Right hindlimb (tissue), 1 donor: Measurements from ENCODE around the gene MORC1.
A peak's percentile ranks its signal among the peaks of the same experiment; 100 is the strongest.

Experiments
- DNase-seq: peaks from one replicate; pipeline ENCODE4 v3.0.0-alpha.2; 2018

MORC1 gene

GRCh38 chr3:109025896-109026295 is 92.0 kb downstream of the MORC1 start:
- no peak for DNase-seq

DNA sequence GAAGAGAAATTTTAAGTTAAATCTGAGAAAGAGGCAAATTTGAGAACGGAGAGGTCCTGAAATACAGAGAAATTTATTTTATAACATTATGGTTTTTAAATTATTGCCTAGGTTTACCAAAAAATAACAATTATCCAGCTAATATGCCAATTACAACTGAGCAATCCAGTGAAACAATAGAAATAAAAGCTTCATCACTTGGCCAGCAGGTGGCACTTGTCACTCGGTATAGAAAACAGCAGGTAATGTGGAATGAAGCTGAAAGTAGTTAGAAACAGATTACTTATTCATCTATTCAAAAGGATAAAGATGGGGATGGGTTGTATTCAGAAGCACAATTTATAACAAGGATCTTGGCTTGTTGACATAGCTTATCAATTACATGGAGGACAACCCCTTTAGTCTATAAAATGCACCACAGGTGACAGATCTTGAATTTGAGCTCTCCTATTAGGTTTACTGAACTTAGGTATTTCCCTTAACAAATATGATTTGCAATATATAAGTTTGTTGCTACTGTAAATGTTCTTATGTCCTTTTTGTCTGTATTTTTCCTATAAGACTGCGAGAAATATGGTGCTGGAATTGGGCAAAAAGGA is 94.2 kb downstream of the MORC1 start:
- peak; percentile 22 for DNase-seq

DNA sequence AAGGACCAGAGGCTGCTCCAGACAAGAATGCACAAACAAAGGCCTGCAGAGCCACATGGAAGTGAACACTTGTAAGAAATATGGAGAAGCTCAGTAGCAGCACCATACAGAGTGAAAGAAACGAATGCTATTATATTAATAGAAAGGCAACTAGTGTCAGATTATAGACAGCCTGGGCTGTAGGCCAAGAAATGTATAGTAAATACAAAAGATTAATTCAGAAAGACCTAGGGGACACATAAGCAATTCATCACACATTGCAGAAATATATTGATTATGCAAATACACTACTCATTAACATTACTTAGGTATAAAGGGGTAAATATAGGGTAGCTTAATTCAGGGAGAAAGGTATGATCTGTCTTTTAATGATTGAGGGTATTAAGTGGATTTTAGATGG is 94.8 kb downstream of the MORC1 start:
- DNase-seq = no peak

- DNase-seq = no peak
Observed at GRCh38 chr3:109021556-109021955, 96.4 kb downstream of the MORC1 start.

DNA sequence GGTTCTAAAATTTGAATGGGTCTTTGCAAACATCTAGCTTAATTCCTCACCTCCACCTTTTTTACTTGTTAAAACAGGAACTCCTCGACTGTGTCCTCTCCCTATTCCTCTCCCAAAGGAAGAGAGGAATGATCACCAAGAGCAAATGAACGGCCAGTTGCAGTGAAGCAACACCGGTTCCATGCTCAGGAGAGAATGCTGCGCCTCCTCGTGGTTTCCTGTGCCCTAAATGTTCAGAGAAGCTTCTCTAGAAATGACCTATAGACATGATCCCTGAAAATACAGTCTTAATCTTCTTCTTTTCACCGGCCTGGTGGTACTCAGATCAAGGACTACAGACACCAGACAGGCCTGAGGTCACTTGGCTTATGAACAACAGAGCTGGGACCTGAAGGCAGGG is 99.1 kb downstream of the MORC1 start:
- no peak for DNase-seq

- no peak for DNase-seq
Observed at GRCh38 chr3:109005443-109005842, 112.5 kb downstream of the MORC1 start.

DNA sequence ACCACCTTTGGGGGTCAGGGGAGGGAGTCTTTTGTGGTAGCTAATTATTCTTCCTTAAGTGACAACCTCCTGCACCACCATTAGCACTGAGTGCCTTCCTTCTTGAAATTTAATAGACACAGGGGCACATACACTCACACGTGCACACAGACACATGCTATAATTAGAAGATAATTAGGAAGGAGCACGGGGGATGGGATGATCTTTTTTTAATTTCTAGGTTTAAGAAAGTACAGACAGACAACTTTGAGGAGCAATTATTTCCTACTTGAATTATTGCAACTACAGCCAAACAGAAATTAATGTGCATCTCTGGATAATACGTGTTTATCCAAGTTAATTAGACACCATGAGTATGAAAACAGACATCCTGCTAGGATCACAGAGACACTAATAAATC is 119.5 kb downstream of the MORC1 start:
- no peak for DNase-seq

GRCh38 chr3:108985844-108986243 is 132.1 kb downstream of the MORC1 start:
- DNase-seq = no peak

DNA sequence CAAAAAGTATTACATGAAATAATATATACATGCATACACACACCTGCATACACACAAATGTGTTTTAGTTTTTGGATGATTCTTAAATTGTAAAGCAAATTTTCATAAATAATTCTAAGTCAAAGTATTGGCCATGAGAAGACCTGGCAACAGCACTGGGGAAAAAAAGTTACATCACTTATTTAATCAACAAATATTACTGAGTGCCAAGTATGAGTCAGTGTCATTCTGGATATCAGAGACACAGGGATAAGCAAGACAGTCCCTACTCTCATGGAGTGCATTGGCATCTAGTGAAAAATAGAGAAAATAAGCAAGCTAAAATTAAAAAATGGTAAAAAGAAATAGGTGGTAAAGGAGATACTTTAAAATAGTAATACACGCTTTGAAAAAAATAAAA is 134.9 kb downstream of the MORC1 start:
- no peak for DNase-seq

DNA sequence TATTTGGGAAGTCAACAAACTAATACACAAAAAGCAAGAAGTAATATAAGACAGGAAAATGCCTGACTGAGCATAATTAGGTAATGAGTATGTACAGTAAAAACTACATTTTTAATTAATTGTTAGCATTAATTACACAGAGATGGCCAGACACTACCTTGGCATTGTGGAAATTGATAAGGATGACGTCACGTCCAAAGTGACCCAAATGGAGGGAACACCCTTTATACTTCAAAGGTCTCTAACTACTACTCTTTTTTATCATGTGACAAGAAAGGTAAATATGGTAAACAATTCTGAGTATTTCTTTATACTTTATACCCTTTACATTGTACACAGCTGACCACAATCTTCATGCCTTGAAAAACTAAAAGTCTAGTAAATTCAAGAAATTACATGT is 141.9 kb downstream of the MORC1 start:
- no peak for DNase-seq

- DNase-seq = no peak
Observed at GRCh38 chr3:108973019-108973418, 144.9 kb downstream of the MORC1 start.

- DNase-seq = no peak
Observed at GRCh38 chr3:108972482-108972881, 145.5 kb downstream of the MORC1 start.

- no peak for DNase-seq
Observed at GRCh38 chr3:108970561-108970960, 147.4 kb downstream of the MORC1 start.

- DNase-seq = no peak
Observed at GRCh38 chr3:108966773-108967172, 151.2 kb downstream of the MORC1 start.

DNA sequence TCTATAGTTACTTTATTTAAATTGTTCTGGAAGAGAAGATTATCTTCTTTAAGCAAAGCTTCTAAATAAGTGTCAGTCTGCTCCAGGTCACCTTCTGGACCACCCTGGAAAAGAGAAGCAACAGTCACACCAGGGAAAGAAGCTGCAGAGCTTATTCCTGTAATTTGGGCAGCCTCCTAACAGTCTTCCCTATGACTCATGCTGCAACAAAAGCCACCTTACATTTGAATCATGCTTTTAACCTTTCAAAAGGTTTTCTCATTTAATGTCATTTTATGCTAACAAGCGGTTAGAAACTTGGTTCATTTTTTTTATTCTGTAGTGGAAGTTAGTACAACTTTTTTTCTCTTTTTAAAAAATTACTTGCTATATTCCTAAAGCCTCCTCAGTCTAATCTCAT is 158.9 kb downstream of the MORC1 start:
- DNase-seq = no peak

- no peak for DNase-seq
Observed at GRCh38 chr3:108953700-108954099, 164.2 kb downstream of the MORC1 start, which contains the start of gene GUCA1C. Gene GUCA1C, minus strand, starts transcription at chr3:108953879. Its CDS starts 117 bp downstream, at chr3:108953762.

DNA sequence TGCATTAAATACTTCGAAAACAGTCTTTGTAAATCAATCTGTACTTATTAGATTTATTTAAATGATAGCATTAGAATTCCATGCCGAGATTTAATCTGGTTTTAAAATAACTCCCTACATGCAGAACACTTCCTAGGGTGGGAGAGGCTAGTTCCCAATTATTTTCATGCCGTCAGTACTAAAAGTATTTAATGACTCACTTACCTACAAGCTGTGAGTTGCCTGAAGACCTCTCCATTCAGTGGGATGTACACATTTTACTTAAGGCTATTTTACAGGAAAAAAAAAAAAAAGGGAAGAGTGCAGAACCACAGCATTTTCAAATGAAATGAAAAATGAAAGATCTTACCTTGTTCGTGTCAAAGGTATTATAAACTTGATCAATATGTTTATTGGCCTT is 164.7 kb downstream of the MORC1 start:
- no peak for DNase-seq

- DNase-seq = no peak
Observed at GRCh38 chr3:108951820-108952501, 166.0 kb downstream of the MORC1 start.

DNA sequence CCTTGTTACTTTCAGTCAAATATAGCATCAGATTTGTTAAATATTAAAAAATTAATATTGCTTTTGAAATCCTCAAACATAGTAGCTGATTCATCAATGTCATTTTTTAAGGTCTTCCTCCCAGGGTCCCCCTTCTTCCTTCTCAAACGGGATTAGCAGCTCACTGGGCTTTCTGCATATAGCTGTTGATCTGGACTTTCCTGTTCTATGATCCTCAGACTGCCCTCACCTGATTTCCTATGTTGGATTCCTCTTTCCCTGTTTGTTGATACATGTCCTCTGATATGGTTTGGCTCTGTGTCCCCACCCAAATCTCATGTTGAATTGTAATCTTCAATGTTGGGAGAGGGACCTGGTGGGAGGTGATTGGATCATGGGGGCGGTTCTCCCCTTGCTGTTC is 170.1 kb downstream of the MORC1 start:
- no peak for DNase-seq

DNA sequence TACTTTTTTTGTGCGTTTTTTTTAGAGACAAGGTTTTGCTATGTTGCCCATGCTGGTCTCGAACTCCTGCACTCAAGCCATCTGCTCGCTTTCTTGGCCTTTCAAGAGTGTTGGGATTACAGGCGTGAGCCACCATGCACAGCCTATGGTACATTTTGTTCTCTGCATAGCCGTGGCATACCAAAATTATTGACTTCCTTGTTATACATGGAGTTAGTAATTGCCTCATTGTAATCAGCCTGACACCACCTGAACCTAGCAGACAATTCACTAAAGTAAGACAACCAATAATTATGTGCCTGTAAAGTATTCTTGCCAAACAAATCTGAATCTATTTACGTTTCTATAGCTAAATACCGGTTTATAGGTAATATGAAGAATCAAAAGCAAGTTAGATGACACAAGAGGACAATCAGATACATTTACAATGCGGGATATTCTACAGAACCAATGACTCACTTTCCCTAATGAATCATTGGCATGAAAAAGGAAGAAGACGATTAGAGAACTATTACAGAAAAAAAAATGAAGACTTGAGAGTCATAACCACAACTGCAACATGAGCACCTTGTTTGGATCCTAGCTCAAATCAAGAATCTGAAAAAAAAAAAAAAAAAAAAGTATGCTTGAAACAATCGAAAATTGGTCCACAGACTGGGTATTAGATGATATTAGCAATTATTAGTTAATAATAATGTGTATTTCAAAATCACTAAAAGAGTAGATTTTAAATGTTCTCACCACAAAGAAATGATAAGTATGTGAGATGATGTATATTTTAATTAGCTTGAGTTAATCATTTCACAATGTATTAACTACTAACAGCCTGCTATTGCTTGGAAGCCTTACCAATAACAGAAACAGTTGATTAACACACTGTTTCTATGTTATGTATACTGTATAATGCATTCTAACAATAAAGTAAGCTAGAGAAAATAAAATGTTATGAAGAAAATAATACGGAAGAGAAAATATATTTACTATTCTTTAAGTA is 171.3 kb downstream of the MORC1 start:
- no peak for DNase-seq

DNA sequence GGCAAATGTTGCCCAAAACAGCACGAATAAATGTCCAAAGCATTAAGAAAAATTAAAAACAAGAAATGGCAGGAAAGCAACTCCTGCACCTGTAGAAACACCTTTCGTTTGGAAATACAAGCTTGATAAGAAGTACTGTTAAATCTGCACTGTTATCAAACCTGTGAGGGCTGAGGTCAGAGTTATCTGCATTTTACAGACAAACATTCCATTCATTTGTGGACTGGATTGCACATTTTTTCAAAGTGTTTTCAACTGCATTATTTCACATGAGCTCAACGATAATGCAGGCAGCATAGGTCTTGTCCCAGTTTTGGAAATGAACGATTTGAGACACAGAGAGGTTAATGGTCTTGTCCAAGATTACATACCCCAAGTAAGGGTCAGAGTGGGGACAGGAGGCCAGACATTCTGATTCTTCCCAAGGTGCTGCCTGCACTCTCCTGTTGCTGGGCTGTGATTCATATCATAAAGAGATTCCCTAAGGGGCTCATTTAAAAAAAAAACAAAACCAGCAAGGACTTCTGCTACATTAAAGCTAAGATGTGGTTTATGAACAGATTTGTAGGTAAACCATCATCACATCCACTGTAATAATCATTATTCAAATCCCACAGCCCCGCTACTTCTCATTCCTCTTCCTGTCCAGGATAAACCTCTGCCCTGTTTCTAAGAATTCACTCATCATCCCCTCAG is 177.2 kb downstream of the MORC1 start:
- no peak for DNase-seq

- no peak for DNase-seq
Observed at GRCh38 chr3:108940166-108940565, 177.8 kb downstream of the MORC1 start.
